Neural cell (in vitro differentiated cells): ENCODE data around the gene NRROS. TPM values are rescaled to one million over a fixed set of nuclear protein-coding genes. Genes with fewer than 3 reads are reported as not detected.

Experiments
- H2AFZ ChIP-seq: fragments of 200-600, 300-800 bp; sonication (generic), shearing (Covaris generic); 2 replicates; pipeline ENCODE4 v1.6.0; 2014; ENCODE audit warnings: low read depth, mild to moderate bottlenecking, antibody characterized with exemption, low read length, moderate library complexity
- H3F3A ChIP-seq: fragments of 200-600 bp; shearing (Covaris generic); 2 replicates; pipeline ENCODE4 v1.6.1; 2016; ENCODE audit warnings: mild to moderate bottlenecking, moderate library complexity, mixed read lengths, antibody characterized with exemption, low read length; ENCODE audit not compliant: insufficient read depth, poor library complexity, severe bottlenecking
- H3K27ac ChIP-seq: fragments of 200-600, 300-800 bp; sonication (generic), shearing (Covaris generic); 2 replicates; pipeline ENCODE4 v1.5.1; 2014; ENCODE audit warnings: mild to moderate bottlenecking, low read length, moderate library complexity
- H3K27me3 ChIP-seq: fragments of 300-800, 200-600 bp; sonication (generic), shearing (Covaris generic); 2 replicates; pipeline ENCODE4 v1.6.0; 2014; ENCODE audit warnings: mild to moderate bottlenecking, low read depth, low read length, moderate library complexity; ENCODE audit not compliant: insufficient read depth
- H3K36me3 ChIP-seq: fragments of 300-800, 200-600 bp; sonication (generic), shearing (Covaris generic); 2 replicates; pipeline ENCODE4 v1.5.1; 2014; ENCODE audit warnings: mild to moderate bottlenecking, antibody characterized with exemption, low read length, moderate library complexity; ENCODE audit not compliant: insufficient read depth
- H3K4me2 ChIP-seq: fragments of 300-800, 200-600 bp; sonication (generic), shearing (Covaris generic); 2 replicates; pipeline ENCODE4 v1.6.0; 2014; ENCODE audit warnings: mild to moderate bottlenecking, low read length
- H3K4me3 ChIP-seq: fragments of 300-800, 200-600 bp; sonication (generic), shearing (Covaris generic); 2 replicates; pipeline ENCODE4 v1.5.1; 2014; ENCODE audit warnings: mild to moderate bottlenecking, low read length, moderate library complexity
- H3K79me2 ChIP-seq: fragments of 200-600 bp; shearing (Covaris generic); replicated peaks from 2 replicates; pipeline ENCODE4 v1.6.0; 2014; ENCODE audit warnings: mild to moderate bottlenecking, low read length, moderate library complexity; ENCODE audit not compliant: insufficient read depth
- H3K9ac ChIP-seq: fragments of 300-800, 200-600 bp; sonication (generic), shearing (Covaris generic); 2 replicates; pipeline ENCODE4 v1.6.1; 2016; ENCODE audit warnings: mild to moderate bottlenecking, low read length, mixed read lengths
- H3K9me2 ChIP-seq: fragments of 200-600 bp; shearing (Covaris generic); 2 replicates; pipeline ENCODE4 v1.6.1; 2016; ENCODE audit warnings: mild to moderate bottlenecking, low read length, mixed read lengths; ENCODE audit not compliant: insufficient read depth
- H3K9me3 ChIP-seq: fragments of 200-600, 300-800 bp; sonication (generic), shearing (Covaris generic); 2 replicates; pipeline ENCODE4 v1.6.1; 2016; ENCODE audit warnings: mild to moderate bottlenecking, mixed run types, low read length, moderate library complexity, mixed read lengths
- H4K20me1 ChIP-seq: fragments of 200-600 bp; shearing (Covaris generic); 2 replicates; pipeline ENCODE4 v1.6.1; 2016; ENCODE audit warnings: mild to moderate bottlenecking, mixed run types; ENCODE audit not compliant: insufficient read depth
- CTCF ChIP-seq: fragments of 450-650 bp; IDR thresholded peaks from 2 replicates; pipeline ENCODE4 v1.5.1; 2014; ENCODE audit warnings: antibody characterized with exemption, mild to moderate bottlenecking, moderate library complexity; ENCODE audit not compliant: poor library complexity, severe bottlenecking
- EP300 ChIP-seq: fragments of 450-650 bp; conservative IDR thresholded peaks from 2 replicates; pipeline ENCODE4 v1.6.1; 2014; ENCODE audit warnings: antibody characterized with exemption, mild to moderate bottlenecking, moderate library complexity; ENCODE audit not compliant: poor library complexity, severe bottlenecking
- EZH2 ChIP-seq: fragments of 200-600, 300-800 bp; shearing (Covaris generic), sonication (generic); IDR thresholded peaks from 2 replicates; pipeline ENCODE4 v1.6.1; 2014; ENCODE audit warnings: antibody characterized with exemption, low read length, borderline replicate concordance, mild to moderate bottlenecking; ENCODE audit not compliant: insufficient read depth, poor library complexity, severe bottlenecking
- MXI1 ChIP-seq: fragments of 450-650 bp; conservative IDR thresholded peaks from 2 replicates; pipeline ENCODE4 v1.6.1; 2014; ENCODE audit warnings: antibody characterized with exemption, mild to moderate bottlenecking; ENCODE audit not compliant: poor library complexity, severe bottlenecking
- POLR2AphosphoS5 ChIP-seq: IDR thresholded peaks from 2 replicates; pipeline ENCODE4 v1.6.1; 2012
- RAD21 ChIP-seq: fragments of 450-650 bp; conservative IDR thresholded peaks from 2 replicates; pipeline ENCODE4 v1.6.1; 2014; ENCODE audit warnings: antibody characterized with exemption, mild to moderate bottlenecking, moderate library complexity
- REST ChIP-seq: IDR thresholded peaks from 2 replicates; pipeline ENCODE4 v1.6.1; 2012; ENCODE audit warnings: borderline replicate concordance
- SMC3 ChIP-seq: fragments of 450-650 bp; conservative IDR thresholded peaks from 2 replicates; pipeline ENCODE4 v1.6.1; 2014; ENCODE audit warnings: antibody characterized with exemption, mild to moderate bottlenecking, moderate library complexity; ENCODE audit not compliant: poor library complexity
- TAF1 ChIP-seq: IDR thresholded peaks from 2 replicates; pipeline ENCODE4 v1.6.1; 2012; ENCODE audit warnings: low read depth
- polyA plus RNA-seq: library from polyadenylated mRNA; depleted of rRNA; stranded (reverse); fragments of >200 nt; gene quantifications from 2 replicates; pipeline ENCODE4 v1.2.3, GENCODE V29; 2014

Gene NRROS
- polyA plus RNA-seq, 1 donor from 2014 or later, result not detected

- no peak overlapping the region for H3K27ac ChIP-seq
- no peaks in the 10 kb centered on the region for H3K79me2 ChIP-seq
Observed at GRCh38 chr3:196706327-196706726, 66.8 kb downstream of the NRROS start.

GRCh38 chr3:196706731-196707130, 67.2 kb downstream of the NRROS start:
- no peak overlapping the region for H3K27ac ChIP-seq
- no peaks in the 10 kb centered on the region for H3K9me2 ChIP-seq
- no peak for TF ChIP-seq MXI1
- no peaks in the 10 kb centered on the region for H3K36me3 ChIP-seq
- no peaks in the 10 kb centered on the region for H4K20me1 ChIP-seq
- H3K4me2 ChIP-seq, result no peak overlapping the region
- no peaks in the 10 kb centered on the region for H3K27me3 ChIP-seq
- H2AFZ ChIP-seq, result no peak overlapping the region
- H3K4me3 ChIP-seq, result no peak overlapping the region
- H3K79me2 ChIP-seq, result no peaks in the 10 kb centered on the region
- H3K9ac ChIP-seq, result no peak overlapping the region
- H3K9me3 ChIP-seq, result no peaks in the 10 kb centered on the region
- H3F3A ChIP-seq, result peaks cover 4% of the 10 kb centered on the region

More at GRCh38 chr3:196706327-196706726, 66.8 kb downstream of the NRROS start:
- no peak overlapping the region for H3K4me3 ChIP-seq
- H2AFZ ChIP-seq, result no peak overlapping the region
- no peak overlapping the region for H3K4me2 ChIP-seq
- H4K20me1 ChIP-seq, result no peaks in the 10 kb centered on the region
- H3K9me2 ChIP-seq, result no peaks in the 10 kb centered on the region
- H3K27me3 ChIP-seq, result no peaks in the 10 kb centered on the region
- no peaks in the 10 kb centered on the region for H3K9me3 ChIP-seq
- H3K36me3 ChIP-seq, result no peaks in the 10 kb centered on the region
- no peaks in the 10 kb centered on the region for H3F3A ChIP-seq
- TF ChIP-seq MXI1 (no peak), SMC3 (no peak), CTCF (no peak), EZH2 (no peak), RAD21 (no peak), EP300 (no peak), REST (no peak), POLR2AphosphoS5 (no peak), TAF1 (no peak)
- no peak overlapping the region for H3K9ac ChIP-seq

- no peaks in the 10 kb centered on the region for H3K79me2 ChIP-seq
- TF ChIP-seq RAD21 (no peak), EZH2 (no peak), MXI1 (no peak), SMC3 (no peak), TAF1 (no peak), POLR2AphosphoS5 (no peak), EP300 (no peak), CTCF (no peak), REST (no peak)
- H4K20me1 ChIP-seq, result no peaks in the 10 kb centered on the region
- no peaks in the 10 kb centered on the region for H3K9me3 ChIP-seq
- H3K4me3 ChIP-seq, result no peak overlapping the region
- no peaks in the 10 kb centered on the region for H3K9me2 ChIP-seq
- H3K9ac ChIP-seq, result no peak overlapping the region
- no peak overlapping the region for H2AFZ ChIP-seq
- peaks cover 5% of the 10 kb centered on the region for H3F3A ChIP-seq
- H3K4me2 ChIP-seq, result no peak overlapping the region
- no peak overlapping the region for H3K27ac ChIP-seq
- no peaks in the 10 kb centered on the region for H3K27me3 ChIP-seq
- H3K36me3 ChIP-seq, result no peaks in the 10 kb centered on the region
Observed at GRCh38 chr3:196707566-196707965, 68.1 kb downstream of the NRROS start.
